ENCODE measurements around the gene HRK.

DNA sequence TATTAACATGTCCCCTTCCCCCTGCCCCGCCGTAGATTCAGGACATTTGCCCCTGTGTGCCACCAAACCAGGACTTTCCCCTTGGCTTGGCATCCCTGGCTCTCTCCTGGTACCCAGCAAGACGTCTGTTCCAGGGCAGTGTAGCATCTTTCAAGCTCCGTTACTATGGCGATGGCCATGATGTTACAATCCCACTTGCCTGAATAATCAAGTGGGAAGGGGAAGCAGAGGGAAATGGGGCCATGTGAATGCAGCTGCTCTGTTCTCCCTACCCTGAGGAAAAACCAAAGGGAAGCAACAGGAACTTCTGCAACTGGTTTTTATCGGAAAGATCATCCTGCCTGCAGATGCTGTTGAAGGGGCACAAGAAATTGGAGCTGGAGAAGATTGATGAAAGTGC, 28.9 kb downstream of the HRK start:
- no peak for TF ChIP-seq CTCF (IDR thresholded peaks at IDR 0.05; ENCODE audit: low read depth, low read length)
- TF ChIP-seq EZH2phosphoT487 (IDR thresholded peaks at IDR 0.05; ENCODE audit: low read depth) = no peak
